CD14-positive monocyte (primary cell): ENCODE data around the gene LRP10. TPM values are rescaled to one million over a fixed set of nuclear protein-coding genes. Genes with fewer than 3 reads are reported as not detected.

Experiments
- DNase-seq, 3 donors: peaks; one replicate each; pipeline ENCODE4 v3.0.0-alpha.2; 2011 to 2022
- H2AFZ ChIP-seq: 2 replicates; pipeline ENCODE4 v1.6.0; 2012; ENCODE audit warnings: mild to moderate bottlenecking, low read depth, low read length, inconsistent platforms; ENCODE audit not compliant: insufficient read depth, poor library complexity, severe bottlenecking
- H3K27ac ChIP-seq, 2 donors: 1 replicate in 1 of 2; 2 replicates in 1 of 2; pipeline ENCODE4 v1.5.1; 2012 to 2013; ENCODE audit warnings: low read length in 2 of 2, control low read depth in 1 of 2, inconsistent platforms in 1 of 2, low read depth in 1 of 2, mild to moderate bottlenecking in 1 of 2
- H3K27me3 ChIP-seq, 2 donors: one replicate each; pipeline versions ENCODE4 v1.6.0 to v1.6.1; 2011 to 2013; ENCODE audit warnings: low read length in 2 of 2; ENCODE audit not compliant: control insufficient read depth in 2 of 2, insufficient read depth in 2 of 2
- H3K36me3 ChIP-seq, 2 donors: replicated peaks in 1 of 2; 1 replicate in 1 of 2; 2 replicates in 1 of 2; pipeline versions ENCODE4 v1.5.1 to v1.6.1; 2012 to 2013; ENCODE audit warnings: low read length in 2 of 2, control low read depth in 1 of 2, inconsistent platforms in 1 of 2, mild to moderate bottlenecking in 1 of 2; ENCODE audit not compliant: insufficient read depth in 2 of 2, control insufficient read depth in 1 of 2
- H3K4me1 ChIP-seq, 2 donors: 1 replicate in 1 of 2; 2 replicates in 1 of 2; pipeline versions ENCODE4 v1.5.1 to v1.6.1; 2012 to 2013; ENCODE audit warnings: low read length in 2 of 2, control low read depth in 1 of 2, inconsistent platforms in 1 of 2, mild to moderate bottlenecking in 1 of 2, moderate library complexity in 1 of 2; ENCODE audit not compliant: insufficient read depth in 2 of 2, control insufficient read depth in 1 of 2
- H3K4me2 ChIP-seq: replicated peaks from 2 replicates; pipeline ENCODE3; 2012; ENCODE audit warnings: low read length, moderate library complexity, mild to moderate bottlenecking; ENCODE audit not compliant: poor library complexity, severe bottlenecking; ENCODE audit errors: extremely low read depth
- H3K4me3 ChIP-seq, 3 experiments: fragments of 200-600 bp in 1 of 3; sonication (generic) in 1 of 3; replicated peaks in 1 of 3; 1 replicate in 2 of 3; 2 replicates in 1 of 3; pipeline ENCODE4 v1.5.1; 2011 to 2013; ENCODE audit warnings: low read length in 3 of 3, mild to moderate bottlenecking in 3 of 3, control low read depth in 2 of 3, low read depth in 2 of 3, inconsistent platforms in 1 of 3, moderate library complexity in 1 of 3
- H3K79me2 ChIP-seq: 2 replicates; pipeline ENCODE4 v1.6.0; 2012; ENCODE audit warnings: mild to moderate bottlenecking, control low read depth, inconsistent platforms, low read length, moderate library complexity; ENCODE audit not compliant: insufficient read depth
- H3K9ac ChIP-seq: 2 replicates; pipeline ENCODE4 v1.6.0; 2017; ENCODE audit warnings: low read length, mild to moderate bottlenecking; ENCODE audit not compliant: insufficient read depth, poor library complexity, severe bottlenecking
- H3K9me3 ChIP-seq, 2 donors: replicated peaks in 1 of 2; 1 replicate in 1 of 2; 2 replicates in 1 of 2; pipeline versions ENCODE4 v1.5.1 to v1.6.1; 2012 to 2013; ENCODE audit warnings: low read length in 2 of 2, control low read depth in 1 of 2; ENCODE audit not compliant: control insufficient read depth in 1 of 2, insufficient read depth in 1 of 2
- H4K20me1 ChIP-seq: 2 replicates; pipeline ENCODE4 v1.6.0; 2012; ENCODE audit warnings: mild to moderate bottlenecking, low read length, control low read depth, moderate library complexity; ENCODE audit not compliant: insufficient read depth
- H3K27ac Mint-ChIP-seq, 7 donors: one replicate each; pipeline ENCODE4 v1.8.0; 2020; ENCODE audit warnings: mild to moderate bottlenecking in 7 of 7, mixed read lengths in 7 of 7, moderate library complexity in 6 of 7, inconsistent platforms in 2 of 7
- H3K27me3 Mint-ChIP-seq, 3 donors: one replicate each; pipeline ENCODE4 v1.8.0; 2021 to 2022; ENCODE audit warnings: low read depth in 3 of 3, mild to moderate bottlenecking in 3 of 3, mixed read lengths in 3 of 3, moderate library complexity in 3 of 3, inconsistent platforms in 1 of 3
- H3K36me3 Mint-ChIP-seq, 2 donors: one replicate each; pipeline ENCODE4 v1.8.0; 2020; ENCODE audit warnings: mixed read lengths in 2 of 2, inconsistent platforms in 1 of 2, mild to moderate bottlenecking in 1 of 2
- H3K4me1 Mint-ChIP-seq: one replicate; pipeline ENCODE4 v1.8.0; 2020; ENCODE audit warnings: mild to moderate bottlenecking, mixed read lengths
- H3K4me3 Mint-ChIP-seq, 2 donors: one replicate each; pipeline ENCODE4 v1.8.0; 2020; ENCODE audit warnings: mild to moderate bottlenecking in 2 of 2, mixed read lengths in 2 of 2, moderate library complexity in 1 of 2
- H3K9me3 Mint-ChIP-seq, 7 donors: one replicate each; pipeline ENCODE4 v1.8.0; 2020 to 2022; ENCODE audit warnings: mixed read lengths in 7 of 7, mild to moderate bottlenecking in 6 of 7, moderate library complexity in 6 of 7, inconsistent platforms in 2 of 7
- WGBS: methylation state at CpG from one replicate; pipeline ENCODE4 v1.1.5; 2013; ENCODE audit warnings: missing lambda C conversion rate; ENCODE audit not compliant: insufficient coverage; 5-methylcytosine and 5-hydroxymethylcytosine counted together
- intact Hi-C, 2 donors: fragments of 100-400 bp; cut with micrococcal nuclease; formaldehyde crosslinking; loops; one replicate each; pipeline versions ENCODE4 v1.15.0 to v1.15.1; 2023
- polyA plus RNA-seq, 3 donors: library from polyadenylated mRNA; depleted of rRNA in 1 of 3; unstranded in 2 of 3; stranded (reverse) in 1 of 3; fragments of 300-500 nt in 2 of 3; fragments of >200 nt in 1 of 3; fragmentation: Illumina TruSeq in 2 of 3; gene quantifications; 1 replicate in 2 of 3; 2 replicates in 1 of 3; pipeline ENCODE4 v1.2.3, GENCODE V29; 2012 to 2021
- TF ChIP-seq, protein P1 (sequence below): fragments of 200-600 bp; IDR thresholded peaks from one replicate; pipeline ENCODE4 v1.8.0; 2022; ENCODE audit warnings: antibody characterized with exemption, mild to moderate bottlenecking

LRP10 gene
- polyA plus RNA-seq, 3 donors = 39.0 to 65.1 (median 51.5) TPM

- DNase-seq = no peak
- peaks cover 0 to 8% (median under 1%) of the 10 kb centered on the region in 7 donors for H3K9me3 Mint-ChIP-seq
- Histone ChIP-seq H3K4me1 (peaks cover 9 to 17% of the 10 kb centered on the region in 2 donors), H3K9ac (no peak overlapping the region), H3K4me3 (no peak overlapping the region), H3K36me3 (peaks cover 23 to 25% of the 10 kb centered on the region in 2 donors), H2AFZ (no peak overlapping the region), H3K4me2 (no peak overlapping the region), H3K27me3 (peaks cover 0 to 28% of the 10 kb centered on the region in 2 donors), H3K27ac (no peak overlapping the region), H3K9me3 (no peaks in the 10 kb centered on the region), H3K79me2 (no peaks in the 10 kb centered on the region), H4K20me1 (peaks cover under 1% of the 10 kb centered on the region)
- peak overlapping the region in 1 of 2 donors; percentile 61 for H3K4me3 Mint-ChIP-seq
- TF ChIP-seq, protein P1, sequence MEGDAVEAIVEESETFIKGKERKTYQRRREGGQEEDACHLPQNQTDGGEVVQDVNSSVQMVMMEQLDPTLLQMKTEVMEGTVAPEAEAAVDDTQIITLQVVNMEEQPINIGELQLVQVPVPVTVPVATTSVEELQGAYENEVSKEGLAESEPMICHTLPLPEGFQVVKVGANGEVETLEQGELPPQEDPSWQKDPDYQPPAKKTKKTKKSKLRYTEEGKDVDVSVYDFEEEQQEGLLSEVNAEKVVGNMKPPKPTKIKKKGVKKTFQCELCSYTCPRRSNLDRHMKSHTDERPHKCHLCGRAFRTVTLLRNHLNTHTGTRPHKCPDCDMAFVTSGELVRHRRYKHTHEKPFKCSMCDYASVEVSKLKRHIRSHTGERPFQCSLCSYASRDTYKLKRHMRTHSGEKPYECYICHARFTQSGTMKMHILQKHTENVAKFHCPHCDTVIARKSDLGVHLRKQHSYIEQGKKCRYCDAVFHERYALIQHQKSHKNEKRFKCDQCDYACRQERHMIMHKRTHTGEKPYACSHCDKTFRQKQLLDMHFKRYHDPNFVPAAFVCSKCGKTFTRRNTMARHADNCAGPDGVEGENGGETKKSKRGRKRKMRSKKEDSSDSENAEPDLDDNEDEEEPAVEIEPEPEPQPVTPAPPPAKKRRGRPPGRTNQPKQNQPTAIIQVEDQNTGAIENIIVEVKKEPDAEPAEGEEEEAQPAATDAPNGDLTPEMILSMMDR = no peak
- WGBS = 48% methylated on average over 3 of the region's 7 CpGs
- H3K36me3 Mint-ChIP-seq = peaks cover 24 to 29% of the 10 kb centered on the region in 2 donors
- intact Hi-C loops = no loop called here
- H3K27ac Mint-ChIP-seq = no peak overlapping the region
- H3K27me3 Mint-ChIP-seq = peaks cover 27 to 42% (median 31%) of the 10 kb centered on the region in 3 donors
- H3K4me1 Mint-ChIP-seq = peaks cover 37% of the 10 kb centered on the region
Measured at GRCh38 chr14:22882064-22882463, 10.5 kb downstream of the LRP10 start.

DNA sequence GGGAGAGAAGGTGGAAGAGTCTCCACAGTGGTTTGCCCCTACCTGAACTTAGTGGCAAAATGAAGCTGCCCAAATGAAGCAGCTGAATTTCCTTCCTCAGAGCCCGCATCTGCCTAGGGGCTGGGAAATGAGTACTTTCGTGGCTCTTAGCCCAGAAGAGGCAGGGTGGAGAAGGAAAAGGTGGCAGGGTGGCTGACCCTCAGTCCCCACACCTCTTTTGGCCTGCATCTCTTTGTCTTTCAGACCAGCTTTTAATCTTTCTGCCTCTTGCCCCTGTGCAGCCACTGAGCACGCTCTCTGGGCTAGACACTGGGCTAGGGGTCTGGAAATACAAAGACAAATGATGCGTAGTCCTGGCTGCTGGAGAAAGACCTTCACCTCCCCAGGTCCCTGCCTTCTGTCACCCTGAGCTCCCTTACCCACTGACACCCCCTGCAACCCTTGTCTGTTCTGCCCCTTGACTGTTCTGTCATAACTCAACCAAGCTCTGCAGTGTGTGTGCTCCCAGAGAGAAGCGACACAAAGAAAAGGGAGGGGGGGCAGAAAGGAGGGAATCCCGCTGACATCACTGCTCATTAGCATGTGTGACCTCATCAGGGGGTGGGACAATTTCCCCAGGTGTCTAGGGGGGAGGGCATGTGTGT, 11.1 kb downstream of the LRP10 start:
- H3K9me3 ChIP-seq = no peaks in the 10 kb centered on the region
- no peak overlapping the region for H3K4me2 ChIP-seq
- DNase-seq = peak in 1 of 3 donors; percentile 19
- H3K27me3 ChIP-seq = peaks cover 0 to 31% of the 10 kb centered on the region in 2 donors
- H4K20me1 ChIP-seq = no peaks in the 10 kb centered on the region
- TF ChIP-seq, protein P1 = no peak
- Mint-ChIP-seq H3K4me1 (peaks cover 43% of the 10 kb centered on the region), H3K9me3 (peaks cover 0 to 8% (median 3%) of the 10 kb centered on the region in 7 donors), H3K36me3 (peaks cover 19 to 25% of the 10 kb centered on the region in 2 donors), H3K4me3 (peak overlapping the region in 1 of 2 donors; percentile 39), H3K27me3 (peaks cover 31 to 47% (median 33%) of the 10 kb centered on the region in 3 donors), H3K27ac (no peak overlapping the region)
- no peak overlapping the region for H3K4me3 ChIP-seq
- WGBS = 51% methylated on average over 4 of the region's 6 CpGs
- no peak overlapping the region for H2AFZ ChIP-seq
- intact Hi-C loops = no loop called here
- peaks cover 12 to 21% of the 10 kb centered on the region in 2 donors for H3K4me1 ChIP-seq
- H3K36me3 ChIP-seq = peaks cover 17 to 20% of the 10 kb centered on the region in 2 donors
- H3K27ac ChIP-seq = no peak overlapping the region
- H3K9ac ChIP-seq = no peak overlapping the region
- no peaks in the 10 kb centered on the region for H3K79me2 ChIP-seq
